GM06990 (cell line): ENCODE results near the gene AOC3.

ENCODE experiments used
- DNase-seq: peaks from one replicate; pipeline ENCODE4 v3.0.0-alpha.2; 2011; ENCODE audit not compliant: insufficient read length; ENCODE audit errors: extremely low read depth
- H3K27me3 ChIP-seq: replicated peaks from 2 replicates; pipeline ENCODE4 v1.6.0; 2011; ENCODE audit warnings: low read length; ENCODE audit not compliant: control insufficient read depth, insufficient read depth
- H3K36me3 ChIP-seq: 2 replicates; pipeline ENCODE4 v1.5.1; 2011; ENCODE audit warnings: low read length; ENCODE audit not compliant: control insufficient read depth, insufficient read depth
- H3K4me3 ChIP-seq: replicated peaks from 2 replicates; pipeline ENCODE4 v1.5.1; 2011; ENCODE audit warnings: low read depth, mild to moderate bottlenecking, control low read depth, low read length
- TF ChIP-seq, protein P1 (sequence below): IDR thresholded peaks from 2 replicates; pipeline ENCODE4 v1.5.1; 2011; ENCODE audit warnings: low read length, control low read depth, mild to moderate bottlenecking, inconsistent platforms; ENCODE audit not compliant: insufficient read depth, poor library complexity, severe bottlenecking

AOC3 gene

DNA sequence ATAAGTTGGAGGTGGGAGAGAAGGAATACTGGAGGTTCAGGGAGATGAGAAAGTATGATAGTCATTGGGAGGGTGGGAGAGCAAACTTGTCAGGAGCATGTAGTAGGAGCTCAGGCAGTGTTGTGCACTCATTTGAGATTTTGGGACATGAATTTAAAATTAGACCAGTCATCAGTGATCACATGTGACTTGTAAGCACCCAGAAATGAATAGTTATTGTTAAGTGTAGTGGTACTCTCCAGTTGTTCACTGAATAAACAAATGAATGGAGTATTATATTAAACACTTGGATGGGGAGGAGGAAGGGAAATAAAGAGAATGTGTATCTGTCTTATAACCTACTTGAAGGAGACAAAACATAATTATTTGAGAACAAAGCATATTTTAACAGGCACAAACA lies 20.0 kb upstream of the AOC3 start:
- peaks cover 6% of the 10 kb centered on the region for H3K36me3 ChIP-seq
- TF ChIP-seq, protein P1, sequence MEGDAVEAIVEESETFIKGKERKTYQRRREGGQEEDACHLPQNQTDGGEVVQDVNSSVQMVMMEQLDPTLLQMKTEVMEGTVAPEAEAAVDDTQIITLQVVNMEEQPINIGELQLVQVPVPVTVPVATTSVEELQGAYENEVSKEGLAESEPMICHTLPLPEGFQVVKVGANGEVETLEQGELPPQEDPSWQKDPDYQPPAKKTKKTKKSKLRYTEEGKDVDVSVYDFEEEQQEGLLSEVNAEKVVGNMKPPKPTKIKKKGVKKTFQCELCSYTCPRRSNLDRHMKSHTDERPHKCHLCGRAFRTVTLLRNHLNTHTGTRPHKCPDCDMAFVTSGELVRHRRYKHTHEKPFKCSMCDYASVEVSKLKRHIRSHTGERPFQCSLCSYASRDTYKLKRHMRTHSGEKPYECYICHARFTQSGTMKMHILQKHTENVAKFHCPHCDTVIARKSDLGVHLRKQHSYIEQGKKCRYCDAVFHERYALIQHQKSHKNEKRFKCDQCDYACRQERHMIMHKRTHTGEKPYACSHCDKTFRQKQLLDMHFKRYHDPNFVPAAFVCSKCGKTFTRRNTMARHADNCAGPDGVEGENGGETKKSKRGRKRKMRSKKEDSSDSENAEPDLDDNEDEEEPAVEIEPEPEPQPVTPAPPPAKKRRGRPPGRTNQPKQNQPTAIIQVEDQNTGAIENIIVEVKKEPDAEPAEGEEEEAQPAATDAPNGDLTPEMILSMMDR, result no peak
- H3K27me3 ChIP-seq, result no peaks in the 10 kb centered on the region
- no peak overlapping the region for H3K4me3 ChIP-seq
- no peak for DNase-seq

DNA sequence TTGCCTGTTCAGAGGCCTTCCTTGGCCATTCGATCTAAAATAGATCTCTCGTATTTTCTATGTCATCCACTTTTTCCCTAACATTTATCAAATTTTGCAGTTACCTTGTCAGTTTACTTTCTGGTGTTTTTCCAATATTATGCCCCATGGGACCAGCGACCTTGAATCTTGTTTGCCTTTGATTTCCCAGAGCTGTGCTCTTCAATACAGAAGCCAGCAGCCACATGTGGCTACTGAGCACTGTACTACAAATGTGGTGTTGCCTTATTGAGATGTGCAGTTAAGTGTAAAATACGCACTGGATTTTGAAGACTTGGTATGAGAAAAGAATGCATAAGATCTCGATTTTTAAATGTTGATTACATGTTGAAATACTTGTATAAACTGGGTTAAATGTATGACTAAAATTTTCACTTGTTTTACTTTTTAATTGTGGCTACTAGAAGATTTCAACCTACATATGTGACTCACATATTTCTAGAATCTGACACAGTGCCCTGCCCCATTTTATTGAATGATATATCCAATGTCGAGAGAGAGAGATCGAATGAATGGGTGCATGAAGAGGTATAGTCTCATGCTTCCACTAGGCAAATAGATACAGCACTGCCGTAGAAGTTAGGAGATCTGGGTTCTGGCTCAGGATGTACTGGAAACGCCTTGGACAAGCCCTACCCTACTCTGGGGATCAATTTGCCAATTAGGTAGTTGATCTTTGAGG lies 18.6 kb upstream of the AOC3 start:
- Histone ChIP-seq H3K4me3 (peak overlapping the region; percentile 99), H3K27me3 (no peaks in the 10 kb centered on the region), H3K36me3 (peaks cover 10% of the 10 kb centered on the region)
- no peak for DNase-seq
- TF ChIP-seq, protein P1, result no peak

DNA sequence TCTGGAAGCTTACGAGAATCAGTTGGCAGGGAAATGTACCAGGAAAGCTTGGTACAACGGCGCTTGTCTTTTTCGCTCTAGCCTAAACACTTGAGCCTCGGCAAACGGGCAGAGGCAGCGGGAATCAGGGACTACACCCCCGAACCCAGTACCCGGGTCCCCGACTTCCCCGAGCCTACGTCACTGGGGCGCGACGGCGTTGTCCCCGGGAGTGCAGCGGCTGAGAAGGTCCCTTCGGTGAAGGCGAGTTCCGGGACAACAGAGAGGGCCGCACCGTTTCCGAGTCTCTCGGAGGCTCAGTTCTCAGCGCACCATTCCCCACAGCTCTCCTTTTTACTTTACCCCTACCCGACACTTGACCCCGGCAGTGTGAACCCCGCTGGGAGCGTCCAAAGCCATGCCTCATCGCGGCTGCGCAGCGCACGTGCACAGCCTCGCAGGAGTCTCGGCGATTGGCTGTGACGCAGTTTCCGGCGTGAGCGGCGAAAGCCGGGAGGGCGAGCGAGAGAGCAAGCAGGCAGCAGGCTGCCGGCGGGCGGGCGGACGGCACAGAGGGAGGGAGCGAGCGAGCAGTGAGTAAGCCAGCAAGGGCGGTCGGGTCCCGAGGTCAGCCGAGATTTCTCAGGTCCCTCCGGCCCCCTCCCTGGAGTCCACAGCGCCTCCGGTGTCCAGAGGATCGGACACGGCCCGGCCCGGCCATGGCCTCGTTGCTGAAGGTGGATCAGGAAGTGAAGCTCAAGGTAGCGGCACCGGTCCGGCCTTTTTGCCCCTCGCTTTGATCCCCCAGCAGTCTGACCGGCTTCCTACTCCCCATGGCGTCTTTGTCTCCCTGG lies 17.8 kb upstream of the AOC3 start, which contains the start of gene PSME3:
TSS of gene PSME3 (plus strand) at position 464 of the 833 bp plus-strand sequence. CDS start at position 699, 235 bp downstream.
- Histone ChIP-seq H3K4me3 (peak within 1 kb of the TSS; percentile 99), H3K27me3 (no peaks in the 10 kb centered on the region), H3K36me3 (peaks cover 16% of the 10 kb centered on the region)
- DNase-seq, result peak; percentile 93
- TF ChIP-seq, protein P1, result no peak

DNA sequence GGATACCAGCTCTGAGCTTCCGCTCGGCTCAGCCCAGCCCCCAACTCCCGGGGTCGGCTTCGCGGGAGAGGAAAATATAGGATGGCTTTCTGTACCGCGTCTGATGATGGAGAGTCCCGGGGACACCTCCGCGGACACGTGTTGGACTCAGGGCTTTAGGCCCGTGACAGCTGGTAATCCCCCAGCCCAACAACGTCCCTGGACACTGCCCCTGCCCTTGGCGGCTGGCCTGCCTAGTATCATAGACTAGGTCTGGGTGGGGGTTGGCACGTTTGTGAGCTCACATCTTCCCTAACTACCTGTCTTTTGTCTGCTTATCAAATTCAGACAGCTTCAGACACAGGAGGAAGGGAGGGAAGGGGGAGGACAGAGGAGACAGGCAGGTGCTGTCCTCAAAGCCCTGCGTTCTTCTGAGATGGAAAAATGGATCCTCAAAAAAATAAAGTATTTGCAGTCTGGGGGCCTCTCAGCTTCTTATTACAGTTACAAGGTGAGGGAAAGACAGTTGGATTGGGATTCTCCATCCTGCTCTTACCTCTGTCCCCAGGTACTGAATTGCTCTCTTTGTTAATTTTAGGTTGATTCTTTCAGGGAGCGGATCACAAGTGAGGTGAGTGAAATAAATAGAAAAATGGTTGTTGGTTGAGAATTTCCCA lies 17.1 kb upstream of the AOC3 start:
- Histone ChIP-seq H3K4me3 (peak overlapping the region; percentile 99), H3K36me3 (peaks cover 22% of the 10 kb centered on the region), H3K27me3 (no peaks in the 10 kb centered on the region)
- TF ChIP-seq, protein P1, result no peak
- DNase-seq, result no peak

DNA sequence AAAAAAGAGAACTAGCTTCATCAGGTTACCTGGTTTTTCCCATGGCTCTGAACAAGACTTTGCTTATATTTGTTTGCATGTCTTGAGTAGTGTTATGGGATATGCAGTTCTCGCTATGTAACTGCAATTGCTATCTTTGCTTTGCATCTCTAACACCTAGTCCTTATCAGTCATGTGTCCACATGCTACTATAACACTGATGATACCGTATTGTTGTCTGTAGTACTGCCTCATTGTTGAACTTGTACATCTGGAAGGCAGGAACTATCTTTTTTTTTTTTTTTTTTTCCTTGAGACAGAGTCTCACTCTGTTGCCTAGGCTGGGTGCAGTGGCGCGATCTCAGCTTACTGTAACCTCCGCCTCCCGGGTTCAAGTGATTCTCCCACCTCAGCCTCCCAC lies 15.3 kb upstream of the AOC3 start:
- no peak overlapping the region for H3K4me3 ChIP-seq
- TF ChIP-seq, protein P1, result no peak
- no peak for DNase-seq
- H3K36me3 ChIP-seq, result peaks cover 26% of the 10 kb centered on the region
- no peaks in the 10 kb centered on the region for H3K27me3 ChIP-seq
